ENCODE results near the gene SAXO1.

SAXO1 gene

DNA sequence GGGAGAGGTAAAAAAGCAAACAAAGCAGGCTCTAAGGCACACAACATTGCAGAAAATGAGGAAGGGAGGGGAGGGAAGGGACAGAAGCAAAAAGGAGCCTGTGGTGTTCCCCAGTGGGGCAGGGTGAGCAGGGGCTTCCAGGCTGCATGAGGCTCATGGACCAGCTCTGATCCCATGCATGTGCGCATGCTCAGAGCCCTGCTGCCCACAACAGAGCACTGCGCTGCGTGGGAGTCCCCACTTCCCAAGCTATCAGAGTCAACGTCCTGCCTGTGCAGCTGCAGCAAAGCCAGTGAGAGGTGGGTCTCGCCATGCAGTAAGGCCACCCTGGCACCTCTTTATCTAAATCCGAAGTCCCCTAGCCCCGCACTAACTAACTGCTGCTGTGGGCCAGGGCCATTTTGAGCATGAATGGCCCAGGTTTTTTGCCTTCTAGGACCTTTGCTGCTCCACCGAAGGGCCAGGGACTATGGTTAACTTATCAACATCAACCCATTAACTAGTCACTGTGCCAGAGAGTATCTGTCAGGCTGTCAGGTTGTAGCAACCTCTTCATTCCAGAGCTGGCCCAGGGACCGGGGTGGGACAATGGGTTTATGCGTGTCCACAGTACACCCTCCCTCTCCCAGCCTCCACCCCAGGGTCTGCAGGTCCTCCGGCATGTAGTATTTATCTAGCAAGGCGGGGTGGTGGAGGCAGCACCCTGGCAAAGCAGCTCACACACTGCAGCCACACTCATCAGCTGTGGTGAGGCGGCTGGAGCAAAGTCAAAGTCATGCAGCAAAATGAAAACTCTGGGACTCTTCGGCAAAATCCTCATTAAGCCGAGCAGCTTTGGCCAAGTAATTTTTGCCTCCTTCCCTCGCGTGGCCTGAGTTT, 123.6 kb downstream of the SAXO1 start:
- DNase-seq, result no peak

DNA sequence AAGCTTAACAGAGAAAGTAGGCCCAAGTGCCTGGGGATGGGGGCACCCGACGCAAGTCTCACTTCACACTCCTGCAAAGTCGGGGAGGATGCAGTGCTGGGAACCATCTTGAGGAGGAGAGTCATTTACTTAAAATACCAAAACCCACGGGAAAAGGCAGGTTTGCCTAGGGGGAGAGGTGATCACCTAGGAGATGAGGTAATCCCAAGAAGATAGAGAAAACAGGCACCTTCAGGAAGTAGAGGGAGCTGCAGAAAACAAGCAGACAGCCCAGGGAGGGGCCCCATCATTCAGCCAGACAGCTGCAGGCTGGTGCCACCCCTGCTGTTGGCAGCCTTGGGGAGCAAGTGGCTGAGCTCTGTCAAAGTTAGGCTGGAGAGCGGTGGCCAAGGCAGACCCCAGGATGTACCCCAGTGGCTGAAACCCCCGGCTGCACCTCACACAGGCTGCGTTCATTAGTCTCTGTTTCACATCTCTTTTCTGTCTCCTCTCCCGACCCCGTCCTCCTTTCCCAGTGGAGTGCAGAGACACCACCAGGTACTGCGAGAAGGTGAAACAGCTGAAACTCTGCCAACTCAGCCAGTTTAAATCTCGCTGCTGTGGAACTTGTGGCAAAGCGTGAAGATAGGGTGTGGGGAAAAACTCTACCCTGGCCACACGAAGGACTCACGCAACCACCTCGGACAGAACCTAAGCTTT, 124.9 kb downstream of the SAXO1 start:
- DNase-seq, result no peak

DNA sequence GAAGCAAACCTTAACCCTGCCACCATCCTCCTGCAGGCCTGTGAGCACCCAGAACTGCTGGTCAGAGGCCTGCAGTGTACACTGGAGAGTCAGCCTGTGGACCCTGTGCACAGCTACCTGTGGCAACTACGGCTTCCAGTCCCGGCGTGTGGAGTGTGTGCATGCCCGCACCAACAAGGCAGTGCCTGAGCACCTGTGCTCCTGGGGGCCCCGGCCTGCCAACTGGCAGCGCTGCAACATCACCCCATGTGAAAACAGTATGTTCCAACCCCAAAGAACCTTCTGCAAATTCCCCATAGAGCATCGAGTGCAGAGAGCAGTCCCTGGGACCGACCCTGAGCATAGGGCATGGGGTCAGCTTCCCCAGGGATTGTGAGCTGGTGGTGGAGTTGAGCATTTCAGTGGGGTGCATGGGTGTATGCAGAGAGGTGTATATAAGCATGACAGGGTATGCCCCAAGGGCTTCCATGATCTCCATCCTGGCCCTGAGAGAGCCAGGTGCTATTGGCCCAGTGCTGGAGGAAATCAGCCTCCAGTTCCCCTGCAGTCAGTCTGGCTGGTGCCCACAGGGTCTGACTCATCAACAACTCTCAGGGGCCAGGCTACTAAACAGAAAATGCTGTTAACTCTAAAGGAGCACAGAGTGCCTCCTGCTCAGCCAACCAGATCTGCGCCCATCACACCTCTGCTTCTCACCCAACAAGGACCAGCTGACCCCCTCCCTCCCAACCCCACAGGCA, 126.2 kb downstream of the SAXO1 start:
- no peak for DNase-seq

DNA sequence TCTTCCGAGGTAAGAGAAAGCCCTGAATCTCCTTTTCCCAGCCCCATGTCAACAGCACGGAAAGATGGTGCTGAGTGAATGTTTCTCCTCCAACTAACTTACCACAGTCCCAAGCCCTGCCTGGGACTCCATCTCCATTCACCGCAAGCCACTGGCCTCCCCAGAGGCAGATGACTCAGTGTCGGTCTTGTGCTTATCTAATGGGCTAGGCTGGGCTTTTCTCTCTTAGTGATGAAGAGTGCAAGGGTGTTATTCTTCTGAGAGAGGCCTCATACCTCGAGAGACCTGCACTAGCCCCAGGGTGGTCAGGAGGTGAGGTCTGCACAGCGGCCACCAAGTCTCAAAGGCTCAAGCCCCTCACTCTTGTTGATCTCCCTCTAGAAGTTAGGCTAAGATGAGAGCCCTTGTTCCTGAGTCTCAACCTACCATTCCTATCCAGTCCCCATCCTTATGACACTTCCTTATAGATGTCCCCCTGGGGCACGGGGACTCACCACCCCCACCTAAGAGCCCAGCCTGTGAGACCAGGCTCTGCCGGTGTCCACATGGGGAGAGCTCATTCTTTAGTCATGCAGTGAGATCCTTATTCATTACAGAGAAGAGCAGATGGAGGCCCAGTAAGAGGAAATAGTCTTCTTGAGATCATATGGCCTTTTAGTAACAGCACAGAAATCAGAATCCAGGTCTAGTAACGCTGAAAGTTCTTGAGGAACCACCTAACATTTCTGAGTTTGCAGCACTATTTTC, 127.0 kb downstream of the SAXO1 start:
- no peak for DNase-seq

DNA sequence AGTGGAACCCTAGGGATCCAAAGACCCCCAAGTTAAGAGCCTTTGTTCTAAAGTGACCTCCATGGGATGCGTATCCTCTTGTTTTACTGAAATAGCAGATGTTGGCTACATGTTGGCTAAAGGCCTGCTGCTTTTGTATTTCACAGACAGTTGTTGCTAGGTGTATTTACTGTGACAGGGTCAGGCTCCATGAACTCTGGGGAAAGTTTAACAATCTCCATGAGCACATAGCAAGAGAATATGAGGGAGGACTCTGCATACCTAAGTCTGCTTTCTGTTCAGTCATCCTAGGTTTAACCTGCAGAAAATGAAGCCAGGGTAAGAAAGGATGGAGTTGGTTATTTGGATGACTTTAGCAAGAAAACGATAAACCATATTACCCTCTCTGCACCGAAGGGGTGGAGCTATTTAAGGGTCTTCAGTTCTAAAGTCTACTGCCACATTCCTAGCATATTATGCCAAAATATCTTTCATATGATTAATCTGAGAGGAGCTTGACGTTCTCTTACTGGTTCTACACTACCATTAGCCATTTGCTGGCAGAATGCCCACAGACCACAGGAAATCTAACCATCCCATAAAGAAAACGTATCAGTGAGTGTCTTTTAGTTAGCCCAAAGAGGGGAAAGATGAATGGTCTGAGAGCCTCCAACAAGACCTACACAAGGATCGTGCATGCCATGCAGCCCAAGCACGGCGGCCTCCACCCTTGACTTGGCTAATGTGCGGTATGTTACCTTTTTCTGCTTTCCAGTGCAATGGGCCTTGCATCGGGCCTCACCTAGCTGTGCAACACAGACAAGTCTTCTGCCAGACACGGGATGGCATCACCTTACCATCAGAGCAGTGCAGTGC, 127.8 kb downstream of the SAXO1 start:
- DNase-seq, result no peak

DNA sequence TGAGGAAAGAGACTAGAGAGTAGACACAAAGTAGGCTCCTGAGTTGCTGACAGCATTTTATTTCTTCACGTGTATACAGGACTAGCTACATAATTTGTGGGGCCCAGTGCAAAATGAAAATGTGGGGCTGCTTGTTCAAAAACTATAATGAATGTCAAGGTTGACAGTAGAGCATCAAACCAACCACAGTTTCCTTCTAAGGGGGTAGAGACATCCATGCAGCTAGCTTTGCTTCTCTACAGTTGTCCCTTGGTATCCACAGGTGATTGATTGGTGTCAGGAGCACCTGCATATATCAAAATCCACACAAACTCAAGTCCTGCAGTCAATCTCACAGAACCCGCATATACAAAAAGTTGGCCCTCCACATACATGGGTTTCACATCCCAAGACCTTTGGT, 129.6 kb downstream of the SAXO1 start:
- no peak for DNase-seq

DNA sequence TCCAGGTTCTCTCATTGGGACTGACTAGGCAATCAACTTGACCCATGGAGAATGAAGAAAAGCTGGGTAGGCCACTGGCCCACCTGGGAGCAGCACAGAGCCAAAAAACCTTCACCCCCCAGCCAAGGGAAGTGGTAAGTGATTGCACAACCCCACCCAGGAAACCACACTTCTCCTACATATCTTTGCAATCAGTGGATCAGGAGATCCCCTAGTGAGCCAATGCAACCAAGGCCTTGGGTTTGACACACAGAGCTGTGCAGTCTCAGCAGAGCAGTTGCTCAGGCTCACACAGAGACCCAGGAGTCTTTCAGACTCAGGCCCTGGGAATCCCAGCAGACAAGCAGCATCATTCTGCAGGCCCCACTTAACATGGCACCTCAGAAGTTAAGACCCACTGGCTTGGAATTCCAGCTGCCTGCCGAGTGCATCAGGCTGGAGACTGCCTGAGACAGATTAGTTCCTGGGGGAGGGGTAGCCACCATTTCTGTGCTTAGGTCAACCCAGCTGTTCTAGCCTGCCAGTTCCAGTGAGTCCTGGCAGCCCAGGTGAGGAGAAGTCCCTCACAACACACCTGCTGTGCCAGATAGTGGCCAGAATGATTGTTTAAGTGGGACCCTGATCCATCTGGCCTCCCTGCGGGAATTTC, 136.4 kb downstream of the SAXO1 start:
- DNase-seq, result no peak

DNA sequence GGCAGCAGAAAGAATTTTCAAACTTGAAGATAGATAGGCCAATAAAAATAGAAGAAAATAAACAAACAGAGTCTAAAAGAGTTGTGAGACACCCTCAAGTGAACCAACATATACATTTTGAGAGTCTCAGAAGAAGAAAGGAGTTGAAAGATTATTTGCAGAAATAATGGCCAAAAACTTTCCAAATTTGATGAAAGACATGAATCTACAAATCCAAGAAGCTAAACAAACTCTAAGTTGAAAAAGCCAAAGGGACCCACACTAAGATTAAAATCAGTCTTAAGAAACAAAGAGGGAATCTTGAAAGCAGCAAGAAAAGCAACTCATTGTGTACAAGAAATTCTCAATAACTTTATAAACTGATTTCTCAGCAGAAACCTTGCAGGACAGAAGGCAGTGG, 137.0 kb downstream of the SAXO1 start:
- DNase-seq, result no peak

DNA sequence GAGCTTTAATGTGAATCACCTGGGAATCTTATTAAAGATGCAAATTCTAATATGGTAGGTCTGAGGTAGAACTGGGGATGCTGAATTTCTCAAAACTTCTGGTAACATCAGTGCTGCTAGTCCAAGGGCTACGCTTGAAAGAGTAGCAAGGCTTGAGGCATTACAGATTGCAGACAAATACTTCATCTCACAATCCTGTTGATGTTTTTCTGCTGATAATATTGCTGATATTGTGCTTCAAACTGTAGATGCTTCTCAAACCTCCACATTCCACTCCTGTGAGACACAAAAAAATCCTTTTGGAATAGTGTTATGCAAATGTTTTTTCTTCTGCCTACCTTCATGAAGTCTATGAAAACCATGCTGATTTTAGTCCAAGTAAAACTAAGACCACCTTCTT, 139.5 kb downstream of the SAXO1 start:
- DNase-seq, result no peak

DNA sequence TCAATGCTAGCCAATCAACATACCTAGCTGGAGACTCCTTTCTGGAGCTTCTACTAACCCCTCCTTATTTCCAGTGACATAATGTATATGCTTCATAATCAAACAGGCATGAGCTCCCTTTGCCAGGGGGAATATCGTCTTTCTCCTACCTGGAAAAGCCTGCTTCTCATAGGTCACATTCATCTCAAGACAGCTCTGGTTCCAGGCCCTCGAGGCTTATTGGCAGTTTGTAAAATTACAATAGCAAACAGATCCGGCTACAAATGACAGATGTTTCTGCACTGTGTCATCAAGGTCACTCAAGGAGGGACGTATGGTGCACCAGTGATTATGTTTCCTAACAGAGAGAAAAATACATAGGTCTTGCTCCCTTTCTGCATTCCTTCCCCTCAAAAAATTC, 140.0 kb downstream of the SAXO1 start:
- no peak for DNase-seq

DNA sequence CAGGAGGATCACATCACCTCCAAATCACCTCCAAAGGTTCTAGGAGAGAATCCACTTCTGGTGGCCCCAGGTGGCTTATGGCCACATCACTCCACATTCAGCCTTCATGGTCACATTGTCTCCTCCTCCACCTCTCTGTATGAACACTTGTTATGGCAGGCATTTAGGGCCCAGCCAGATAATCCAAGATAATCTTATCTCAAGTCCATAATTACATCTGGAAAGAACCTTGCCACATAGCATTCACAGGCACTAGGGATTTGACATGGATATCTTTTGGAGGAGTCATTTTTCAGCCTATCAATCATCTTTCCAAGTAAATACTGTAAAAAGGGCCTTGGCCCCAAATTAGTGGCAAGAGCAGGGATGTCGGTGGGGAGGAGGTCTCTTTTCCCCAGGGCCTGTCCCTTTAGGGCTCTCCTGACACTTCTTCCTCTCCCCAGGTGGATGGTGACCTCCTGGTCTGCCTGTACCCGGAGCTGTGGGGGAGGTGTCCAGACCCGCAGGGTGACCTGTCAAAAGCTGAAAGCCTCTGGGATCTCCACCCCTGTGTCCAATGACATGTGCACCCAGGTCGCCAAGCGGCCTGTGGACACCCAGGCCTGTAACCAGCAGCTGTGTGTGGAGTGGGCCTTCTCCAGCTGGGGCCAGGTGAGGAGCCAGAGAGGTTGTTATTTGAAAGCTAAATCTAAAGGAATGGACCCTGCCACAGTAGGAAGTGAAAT, 140.9 kb downstream of the SAXO1 start:
- DNase-seq, result no peak

DNA sequence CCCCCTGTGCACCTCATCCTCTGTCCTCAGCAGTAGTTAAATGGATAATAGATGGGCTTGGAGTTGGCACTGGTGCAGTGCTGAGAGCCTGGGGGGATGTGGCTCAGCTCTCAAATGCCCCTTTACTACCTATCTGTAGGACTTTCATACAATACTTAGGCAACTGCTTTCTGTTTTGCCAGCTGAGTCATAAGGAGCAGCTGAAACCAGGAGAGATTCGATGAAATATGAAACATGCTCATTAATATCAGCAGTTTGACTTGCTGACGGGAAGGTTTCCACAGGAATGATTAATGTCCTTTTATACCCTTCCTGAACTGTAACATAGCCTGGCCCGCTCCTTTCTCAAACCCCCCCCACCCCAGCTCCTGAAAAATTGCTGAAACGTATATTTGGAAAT, 142.6 kb downstream of the SAXO1 start:
- DNase-seq, result no peak

DNA sequence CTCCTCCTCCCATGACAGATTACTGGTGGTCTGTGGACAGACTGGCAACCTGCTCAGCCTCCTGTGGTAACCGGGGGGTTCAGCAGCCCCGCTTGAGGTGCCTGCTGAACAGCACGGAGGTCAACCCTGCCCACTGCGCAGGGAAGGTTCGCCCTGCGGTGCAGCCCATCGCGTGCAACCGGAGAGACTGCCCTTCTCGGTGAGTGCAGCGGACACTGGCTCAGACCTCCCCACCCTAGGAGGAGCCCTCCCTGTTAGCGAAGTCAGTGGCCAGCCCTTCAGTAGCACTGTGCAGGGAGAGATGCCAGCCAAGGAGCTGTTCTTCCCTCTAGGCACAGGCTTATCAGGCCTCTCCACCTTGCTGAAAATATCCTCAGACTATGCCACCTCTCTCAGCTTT, 143.5 kb downstream of the SAXO1 start:
- no peak for DNase-seq

DNA sequence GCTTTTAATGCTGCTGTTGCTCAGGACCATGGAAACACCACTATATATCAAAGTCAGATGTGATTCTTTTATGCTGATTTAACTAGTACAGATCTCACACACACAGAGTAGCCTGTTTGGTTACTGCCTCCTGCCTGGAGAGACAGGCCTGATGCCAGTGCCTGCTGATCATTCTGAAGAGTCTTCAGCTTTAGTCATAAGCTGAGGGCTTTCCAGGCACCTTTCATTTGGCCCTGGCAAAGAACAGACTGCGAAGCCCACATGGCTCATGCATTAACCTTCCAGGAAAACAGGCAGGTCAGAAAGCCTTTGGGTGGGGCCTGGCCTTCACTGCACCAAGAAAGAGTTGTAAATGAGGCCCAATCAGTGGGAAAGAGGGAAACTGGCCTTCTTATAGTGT, 144.7 kb downstream of the SAXO1 start:
- no peak for DNase-seq

DNA sequence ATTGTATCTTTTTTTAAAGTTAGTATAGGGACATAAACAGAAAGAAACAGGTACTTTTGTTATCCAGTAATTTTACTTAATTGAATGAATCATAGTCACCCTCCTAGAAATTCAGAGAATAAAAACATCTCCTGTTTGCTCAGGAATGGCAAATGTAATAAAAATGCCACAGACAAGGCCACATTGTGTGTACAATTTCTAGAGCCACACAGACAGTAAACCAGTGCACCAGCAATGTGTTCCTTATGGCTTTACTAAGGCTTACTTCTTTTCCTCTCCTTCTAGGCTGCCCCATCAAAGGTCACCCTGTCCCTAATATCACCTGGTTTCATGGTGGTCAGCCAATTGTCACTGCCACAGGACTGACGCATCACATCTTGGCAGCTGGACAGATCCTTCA, 145.5 kb downstream of the SAXO1 start:
- no peak for DNase-seq

DNA sequence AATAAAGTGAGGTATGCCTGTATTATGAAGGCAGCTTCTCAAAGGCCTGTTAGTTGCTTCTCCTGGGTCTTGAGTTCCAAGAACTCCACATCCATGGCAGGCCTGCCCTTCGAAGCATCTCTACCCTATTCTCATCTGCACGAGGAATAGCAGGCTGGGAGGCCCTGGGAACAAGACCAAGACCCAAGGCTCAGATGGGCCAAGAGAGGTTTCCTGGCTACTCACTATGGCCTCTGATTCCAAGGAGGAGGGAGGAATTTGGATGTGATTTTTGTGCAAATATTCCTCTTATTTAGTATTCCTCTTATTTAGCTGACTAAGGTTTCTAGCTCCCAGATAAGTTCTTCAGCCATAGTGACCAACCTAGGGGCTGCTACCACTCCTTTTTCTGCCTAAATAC, 151.3 kb downstream of the SAXO1 start:
- DNase-seq, result no peak

DNA sequence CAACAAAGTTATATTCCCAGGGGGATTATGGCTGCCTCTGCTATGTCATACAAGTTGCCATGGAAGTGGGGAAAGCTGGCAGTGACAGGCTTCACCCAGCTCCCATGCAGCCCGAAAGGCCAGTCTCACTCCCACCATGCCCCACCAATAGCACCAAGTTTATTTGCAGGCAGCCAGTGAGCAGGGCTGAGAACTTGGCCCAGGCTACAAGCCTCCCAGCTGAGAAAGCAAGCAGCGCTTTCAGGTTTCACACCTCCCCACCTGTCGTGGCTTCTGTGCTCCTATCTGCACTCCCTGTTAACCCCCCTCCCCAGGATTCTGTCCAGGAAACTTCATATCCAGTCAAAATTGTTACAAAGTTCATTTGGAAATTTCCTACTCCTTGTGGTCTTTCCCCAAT, 155.0 kb downstream of the SAXO1 start:
- no peak for DNase-seq
